Colonic mucosa (tissue), 4 donors: Measurements from ENCODE around the gene ZBTB22. TPM values are rescaled to one million over a fixed set of nuclear protein-coding genes. Genes with fewer than 3 reads are reported as not detected.
A peak's percentile ranks its signal among the peaks of the same experiment; 100 is the strongest.

ENCODE experiments used
- DNase-seq: peaks from one replicate; pipeline ENCODE4 v3.0.0-alpha.2; 2020
- H3K27ac ChIP-seq: fragments of 200-600 bp; one replicate; pipeline ENCODE4 v1.8.0; 2021
- H3K27me3 ChIP-seq: fragments of 200-600 bp; one replicate; pipeline ENCODE4 v1.8.0; 2021
- H3K36me3 ChIP-seq: fragments of 200-600 bp; one replicate; pipeline ENCODE4 v1.8.0; 2021
- H3K4me1 ChIP-seq: fragments of 200-600 bp; one replicate; pipeline ENCODE4 v1.8.0; 2021; ENCODE audit warnings: mild to moderate bottlenecking
- H3K4me3 ChIP-seq: fragments of 200-600 bp; one replicate; pipeline ENCODE4 v1.8.0; 2021
- H3K9ac ChIP-seq, 2 donors: one replicate each; pipeline ENCODE4 v1.7.0; 2013; ENCODE audit warnings: control low read depth in 2 of 2, low read depth in 2 of 2, low read length in 2 of 2
- H3K9me3 ChIP-seq: fragments of 200-600 bp; one replicate; pipeline ENCODE4 v1.8.0; 2021
- CTCF ChIP-seq: fragments of 200-600 bp; IDR thresholded peaks from one replicate; pipeline ENCODE4 v1.8.0; 2022; ENCODE audit warnings: antibody characterized with exemption, mild to moderate bottlenecking
- intact Hi-C: fragments of 100-400 bp; cut with DNase I; formaldehyde crosslinking; loops from one replicate; pipeline ENCODE4 v1.14.1; 2022
- total RNA-seq, 2 donors: library from RNA; stranded (reverse); fragmentation: NEBNext Ultra II Directional in 1 of 2; extraction: Animal tissue kit (Norgen Biotek cat#: 25700) in 1 of 2; gene quantifications; one replicate each; pipeline ENCODE4 v1.2.1, GENCODE V29; 2021
- donor health status: healthy.
- donor health status: DM: no; HTN: no; CAD: no.
- donor health status: DM: no; HTN: no; CAD: no.

The ZBTB22 gene
- total RNA-seq, 2 donors from 2014 or later, result 12.4 to 16.9 TPM

GRCh38 chr6:33324125-33324524 is 6.6 kb upstream of the ZBTB22 start:
- peak overlapping the region; percentile 92 for H3K27ac ChIP-seq
- peaks cover 10% of the 10 kb centered on the region for H3K4me1 ChIP-seq
- peak overlapping the region; percentile 62 for H3K4me3 ChIP-seq
- intact Hi-C loops, result no loop called here
- no peaks in the 10 kb centered on the region for H3K27me3 ChIP-seq
- no peak for TF ChIP-seq CTCF
- H3K9me3 ChIP-seq, result no peaks in the 10 kb centered on the region
- H3K36me3 ChIP-seq, result peaks cover 9% of the 10 kb centered on the region
- peak overlapping the region in 1 of 2 donors; percentile 92 for H3K9ac ChIP-seq
- no peak for DNase-seq

GRCh38 chr6:33323623-33323948 is 6.0 kb upstream of the ZBTB22 start:
- H3K27ac ChIP-seq, result peak overlapping the region; percentile 92
- peaks cover 9% of the 10 kb centered on the region for H3K36me3 ChIP-seq
- no peak for TF ChIP-seq CTCF
- peak overlapping the region; percentile 62 for H3K4me3 ChIP-seq
- intact Hi-C loops, result no loop called here
- DNase-seq, result no peak
- H3K9me3 ChIP-seq, result no peaks in the 10 kb centered on the region
- no peaks in the 10 kb centered on the region for H3K27me3 ChIP-seq
- peak overlapping the region; percentile 72 to 92 for H3K9ac ChIP-seq
- H3K4me1 ChIP-seq, result peaks cover 15% of the 10 kb centered on the region

GRCh38 chr6:33321227-33321626 is 3.7 kb upstream of the ZBTB22 start:
- no peak overlapping the region for H3K4me3 ChIP-seq
- no peak overlapping the region for H3K27ac ChIP-seq

GRCh38 chr6:33320315-33321181 is 3.0 kb upstream of the ZBTB22 start:
- intact Hi-C loops, result no loop called here
- H3K36me3 ChIP-seq, result peaks cover 9% of the 10 kb centered on the region
- no peaks in the 10 kb centered on the region for H3K9me3 ChIP-seq
- H3K27me3 ChIP-seq, result no peaks in the 10 kb centered on the region
- TF ChIP-seq CTCF, result no peak
- peak overlapping the region in 1 of 2 donors; percentile 14 for H3K9ac ChIP-seq
- DNase-seq, result peak; percentile 44
- H3K27ac ChIP-seq, result no peak overlapping the region
- no peak overlapping the region for H3K4me3 ChIP-seq
- peaks cover 23% of the 10 kb centered on the region for H3K4me1 ChIP-seq

More at GRCh38 chr6:33321227-33321626, 3.7 kb upstream of the ZBTB22 start:
- no peak for DNase-seq
- H3K27me3 ChIP-seq, result no peaks in the 10 kb centered on the region
- H3K36me3 ChIP-seq, result peaks cover 9% of the 10 kb centered on the region
- no peaks in the 10 kb centered on the region for H3K9me3 ChIP-seq
- intact Hi-C loops, result no loop called here
- no peak for TF ChIP-seq CTCF
- H3K9ac ChIP-seq, result no peak overlapping the region
- H3K4me1 ChIP-seq, result peaks cover 23% of the 10 kb centered on the region

GRCh38 chr6:33319939-33320314 is 2.4 kb upstream of the ZBTB22 start:
- no peak overlapping the region for H3K27ac ChIP-seq

More at GRCh38 chr6:33319939-33320314, 2.4 kb upstream of the ZBTB22 start:
- Histone ChIP-seq H3K9ac (no peak overlapping the region), H3K4me3 (no peak overlapping the region), H3K4me1 (peaks cover 29% of the 10 kb centered on the region), H3K36me3 (peaks cover 9% of the 10 kb centered on the region), H3K27me3 (no peaks in the 10 kb centered on the region), H3K9me3 (no peaks in the 10 kb centered on the region)
- DNase-seq, result no peak
- intact Hi-C loops, result loop anchor here (10.0 kb wide), 1 partner anchor 95 kb away; the partner anchor contains the start of genes CUTA and PHF1
- TF ChIP-seq CTCF, result no peak
